GM19025 (cell line): ENCODE data around the gene GGA3.

Source experiments
- ATAC-seq: cut with Tn5 transposase; IDR thresholded peaks from one replicate; pipeline ENCODE4 v1.9.1; 2021; ENCODE audit warnings: mild to moderate bottlenecking, low read depth, moderate library complexity; ENCODE audit not compliant: unreplicated experiment

Gene GGA3

DNA sequence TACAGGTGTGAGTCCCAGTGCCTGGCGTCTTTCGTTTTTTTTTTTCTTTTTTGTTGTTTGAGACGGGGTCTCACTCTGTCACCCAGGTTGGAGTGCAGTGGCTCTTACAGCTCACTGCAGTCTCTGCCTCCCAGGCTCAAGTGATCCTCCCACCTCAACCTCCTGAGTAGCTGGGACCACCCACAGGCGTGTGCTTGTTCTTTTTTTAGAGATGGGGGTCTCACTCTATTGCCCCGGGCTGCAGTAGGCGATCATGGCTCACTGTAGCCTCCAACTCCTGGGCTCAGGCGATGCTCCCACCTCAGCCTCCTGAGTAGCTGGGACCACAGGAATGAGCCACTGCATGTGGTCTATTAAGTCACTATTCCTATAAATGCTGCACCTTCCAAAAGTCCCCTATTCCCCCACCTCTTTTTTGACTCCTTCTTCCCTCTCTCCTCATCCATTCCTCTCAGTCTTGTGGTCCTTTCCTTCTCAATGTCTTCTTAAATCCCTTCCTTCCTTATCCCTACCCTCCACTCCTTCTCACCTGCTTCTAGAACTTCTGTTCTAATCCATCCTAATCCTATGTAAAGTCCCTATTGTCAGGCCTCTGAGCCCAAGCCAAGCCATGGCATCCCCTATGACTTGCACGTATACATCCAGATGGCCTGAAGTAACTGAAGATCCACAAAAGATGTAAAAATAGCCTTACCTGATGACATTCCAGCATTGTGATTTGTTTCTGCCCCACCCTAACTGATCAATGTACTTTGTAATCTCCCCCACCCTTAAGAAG is 9.2 kb downstream of the GGA3 start:
- no peak for ATAC-seq

DNA sequence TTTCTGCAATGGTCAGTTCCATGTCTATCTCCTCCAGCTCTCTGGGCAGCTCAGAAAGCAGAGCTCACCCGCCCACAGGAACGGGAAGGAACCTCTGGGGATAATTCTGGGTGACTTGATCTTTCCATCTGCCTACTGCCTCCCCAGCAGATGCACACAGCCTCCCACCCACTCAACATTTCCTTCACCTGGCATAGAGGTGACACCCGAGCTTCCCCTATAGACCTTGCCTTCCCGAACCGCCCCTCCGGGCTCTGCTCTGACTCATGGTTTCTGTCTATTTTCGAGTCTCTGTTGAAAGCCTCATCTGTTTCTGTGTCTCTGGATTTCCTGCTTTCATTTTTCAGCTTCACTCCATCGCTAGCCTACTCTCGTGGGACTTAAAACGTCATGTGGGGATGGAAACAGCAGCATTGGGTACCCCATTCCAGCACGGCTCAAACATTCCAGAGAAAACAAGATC is 11.4 kb downstream of the GGA3 start:
- ATAC-seq = peak; percentile 86

DNA sequence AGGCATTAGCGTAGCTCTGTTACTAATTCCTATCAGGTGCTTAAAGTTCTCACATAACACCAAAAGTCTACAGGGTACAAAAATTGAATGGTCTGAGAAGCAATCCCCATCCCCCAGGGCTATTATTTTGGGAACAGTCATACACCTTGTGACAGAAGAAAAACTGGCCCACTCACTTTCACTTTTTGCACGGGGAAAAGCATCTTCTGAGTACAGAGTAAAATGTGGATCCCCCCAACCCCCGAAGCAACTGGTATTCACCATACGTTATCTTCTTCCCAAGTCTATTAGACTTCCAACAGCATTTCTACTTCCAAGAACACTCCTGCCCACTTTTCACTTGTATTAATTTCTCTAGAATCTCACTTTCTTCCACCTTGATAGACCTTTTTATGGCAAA is 11.8 kb downstream of the GGA3 start:
- no peak for ATAC-seq

DNA sequence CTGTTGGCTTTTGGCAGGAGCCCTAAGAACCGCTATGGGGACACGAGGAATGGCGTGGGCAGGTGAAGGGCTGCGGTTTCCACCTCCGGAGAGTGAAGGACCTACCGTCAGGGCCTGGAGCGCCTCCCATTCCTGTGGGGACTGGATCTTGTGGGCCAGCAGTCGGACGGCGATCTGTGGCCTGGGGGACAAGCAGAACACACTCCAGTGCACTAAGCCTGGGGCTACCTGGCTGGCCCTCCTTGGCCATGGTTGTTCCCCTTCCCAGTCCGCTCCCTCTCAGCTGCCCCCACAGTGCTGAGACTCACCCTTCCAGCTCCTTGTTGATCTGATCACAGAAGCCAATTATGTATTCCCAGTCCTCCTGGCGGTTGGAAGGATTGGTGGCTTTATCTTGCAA is 15.0 kb downstream of the GGA3 start:
- no peak for ATAC-seq

DNA sequence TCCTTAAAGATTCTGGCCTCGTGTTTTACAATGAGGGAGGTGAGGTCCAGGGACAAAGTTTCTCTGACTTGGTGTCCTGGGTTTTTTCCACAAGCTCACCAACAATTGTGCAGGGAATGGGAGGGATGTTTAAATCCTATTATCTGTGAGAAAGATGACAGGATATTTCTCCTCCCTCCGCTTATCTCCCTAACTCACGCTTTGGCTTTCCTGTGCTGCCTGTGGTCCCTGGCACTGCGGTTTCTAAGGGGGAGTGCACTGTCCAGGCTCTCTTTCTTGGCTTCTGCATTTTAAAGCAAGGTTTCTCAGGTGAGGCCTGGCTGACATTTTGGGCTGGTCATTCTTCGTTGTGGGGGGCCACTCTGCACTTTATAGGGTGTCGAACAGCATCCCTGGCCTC is 16.4 kb downstream of the GGA3 start:
- no peak for ATAC-seq

DNA sequence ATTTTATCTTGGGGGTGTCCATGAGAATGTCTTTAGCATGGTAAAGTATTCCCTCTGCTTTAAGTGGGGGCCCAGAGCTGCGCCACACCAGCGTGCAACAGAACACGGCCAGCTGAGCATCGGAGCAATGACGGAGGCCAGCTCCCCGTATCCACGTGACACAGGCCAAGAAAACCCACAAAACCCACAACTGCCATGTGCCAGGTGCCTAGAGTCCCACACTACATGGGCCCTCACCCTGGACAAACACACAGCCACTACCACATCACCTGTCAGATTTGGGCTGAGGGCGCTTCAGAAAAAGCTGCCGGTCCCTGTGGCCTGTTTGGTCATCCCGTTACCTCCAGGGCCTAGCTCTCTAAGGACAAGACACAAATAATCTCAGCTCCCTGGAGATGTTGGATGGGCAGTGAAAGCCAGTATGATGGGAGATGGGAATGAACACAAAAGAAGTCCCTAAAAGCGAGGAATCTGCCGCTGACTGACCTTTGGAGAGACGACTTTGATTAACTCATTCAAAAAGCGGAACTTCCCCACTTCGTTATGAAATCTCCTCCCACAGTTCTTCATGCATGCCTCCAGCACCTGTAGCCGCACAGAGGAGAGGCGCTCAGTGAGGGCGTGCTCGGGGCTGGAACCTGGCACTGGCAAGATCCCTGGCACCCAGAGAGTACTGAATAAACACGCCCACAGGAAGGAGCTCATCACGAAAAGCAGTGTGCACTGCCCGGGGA is 17.1 kb downstream of the GGA3 start:
- ATAC-seq = no peak

DNA sequence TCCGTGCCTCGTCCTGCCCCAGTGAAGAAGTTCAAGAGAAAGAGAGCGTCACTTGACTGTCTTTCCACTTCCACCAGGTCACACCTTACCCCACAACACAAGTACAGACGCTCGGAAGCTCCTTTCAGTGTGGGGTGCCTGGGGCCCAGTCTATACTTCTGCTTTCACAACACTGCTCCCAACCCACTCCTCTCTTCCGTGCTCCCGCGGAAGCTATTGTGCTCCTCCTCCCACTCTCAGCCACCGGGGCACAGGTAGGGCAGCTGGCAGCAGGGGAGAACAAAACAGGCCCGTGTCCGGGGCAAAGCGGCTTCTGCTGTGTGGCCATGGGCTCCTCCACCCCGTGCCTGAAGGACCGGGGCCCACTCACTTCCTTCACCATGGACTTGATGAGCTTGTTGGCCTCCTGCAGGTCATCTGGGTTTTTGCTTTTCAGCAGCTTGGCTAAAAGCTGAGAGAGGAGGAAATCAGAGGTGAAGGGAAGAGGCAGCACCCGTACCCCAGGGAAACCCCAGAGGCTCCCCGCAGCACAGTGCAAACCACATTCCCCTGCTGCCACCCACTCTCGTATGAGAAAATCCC is 18.9 kb downstream of the GGA3 start:
- no peak for ATAC-seq

DNA sequence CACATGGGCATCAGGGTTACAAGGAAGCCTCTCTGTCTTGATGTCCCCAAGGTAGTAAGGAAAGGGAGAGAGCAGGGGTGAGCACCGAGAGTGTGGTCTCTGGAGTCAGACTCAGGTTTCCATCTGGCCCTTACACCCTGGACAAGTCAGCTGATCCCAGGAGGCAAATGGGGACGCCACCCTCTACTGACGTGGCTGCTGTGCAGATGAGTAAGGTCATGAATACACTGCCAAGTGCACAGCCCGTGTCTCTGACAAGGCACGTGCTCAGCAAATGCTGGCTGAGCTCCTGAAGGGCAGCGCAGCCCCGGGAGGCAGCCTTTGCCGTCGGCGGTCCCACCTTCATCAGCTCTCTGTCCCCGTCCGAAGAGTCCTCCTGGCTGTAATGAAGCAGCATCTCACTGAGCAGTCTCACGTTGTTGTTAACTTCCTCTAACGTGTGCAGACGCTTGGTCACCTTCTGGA is 19.4 kb downstream of the GGA3 start:
- ATAC-seq = no peak

DNA sequence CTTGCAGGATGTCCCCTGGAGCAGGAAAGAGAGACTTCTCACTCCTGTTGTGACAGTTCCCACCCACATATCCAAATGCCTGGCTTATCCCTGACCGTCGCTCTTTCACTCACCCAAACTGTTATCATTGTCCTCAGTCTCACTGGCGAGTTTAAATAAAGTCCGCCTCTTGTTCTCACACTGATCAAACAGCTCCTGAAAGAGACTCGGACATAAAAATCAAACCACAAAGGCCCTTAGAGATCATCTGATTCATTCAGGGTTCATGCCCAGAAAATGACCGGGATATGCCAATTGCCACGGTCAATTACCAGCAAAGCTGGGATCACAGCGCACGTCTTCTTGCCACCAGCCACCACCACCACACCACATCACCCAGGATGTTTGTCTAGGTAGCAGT is 19.9 kb downstream of the GGA3 start:
- no peak for ATAC-seq

DNA sequence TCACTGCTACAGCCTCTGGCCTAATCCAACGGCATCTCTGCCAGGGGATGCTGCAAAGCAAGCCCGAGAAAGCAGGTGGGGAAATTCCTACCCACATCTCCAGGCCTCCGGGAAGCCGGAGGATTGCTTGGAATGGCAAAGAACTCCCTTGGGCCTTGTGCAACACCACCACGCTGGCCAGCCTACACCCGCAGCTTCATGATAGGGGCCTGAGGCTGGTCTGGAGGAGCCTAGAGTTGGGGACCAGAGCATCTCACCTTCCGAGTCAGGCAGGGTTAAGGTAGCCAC is 20.3 kb downstream of the GGA3 start:
- no peak for ATAC-seq

DNA sequence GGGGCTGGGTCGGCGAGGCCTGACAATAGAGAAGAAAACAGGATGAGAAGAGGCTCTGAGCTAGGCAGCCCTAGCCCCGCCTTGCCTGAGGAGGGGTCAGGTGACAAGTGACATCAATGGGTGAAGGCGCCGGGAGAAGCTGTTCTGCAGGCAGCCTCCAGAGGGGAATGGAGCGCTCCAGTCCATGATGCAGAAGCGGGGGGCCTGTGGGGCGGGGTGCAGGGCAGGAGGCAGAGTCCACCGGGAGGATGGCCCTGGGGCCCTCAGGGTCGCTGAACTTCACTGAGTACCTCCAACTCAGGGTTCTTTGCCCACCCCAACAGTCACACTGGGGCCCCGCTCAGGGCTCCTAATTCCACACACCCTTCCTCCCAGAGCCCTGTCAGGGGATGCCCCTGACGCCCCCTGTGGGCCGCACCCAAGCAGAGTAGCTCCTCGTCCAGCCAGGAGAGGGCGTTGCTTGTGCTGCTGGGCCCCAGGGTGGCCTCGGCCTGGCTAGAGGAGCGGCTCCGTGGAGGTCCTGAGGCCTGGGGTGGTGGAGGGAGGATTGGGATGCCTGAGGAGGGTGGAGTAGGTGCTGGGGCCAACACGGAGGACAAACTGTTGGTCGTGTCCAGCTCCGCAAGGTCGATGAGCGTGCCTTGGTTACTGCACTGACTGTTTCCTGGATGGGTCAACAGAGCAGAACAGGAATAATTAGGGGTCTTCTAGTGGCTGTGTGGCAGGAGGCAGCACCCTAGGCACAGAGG is 20.8 kb downstream of the GGA3 start:
- no peak for ATAC-seq

DNA sequence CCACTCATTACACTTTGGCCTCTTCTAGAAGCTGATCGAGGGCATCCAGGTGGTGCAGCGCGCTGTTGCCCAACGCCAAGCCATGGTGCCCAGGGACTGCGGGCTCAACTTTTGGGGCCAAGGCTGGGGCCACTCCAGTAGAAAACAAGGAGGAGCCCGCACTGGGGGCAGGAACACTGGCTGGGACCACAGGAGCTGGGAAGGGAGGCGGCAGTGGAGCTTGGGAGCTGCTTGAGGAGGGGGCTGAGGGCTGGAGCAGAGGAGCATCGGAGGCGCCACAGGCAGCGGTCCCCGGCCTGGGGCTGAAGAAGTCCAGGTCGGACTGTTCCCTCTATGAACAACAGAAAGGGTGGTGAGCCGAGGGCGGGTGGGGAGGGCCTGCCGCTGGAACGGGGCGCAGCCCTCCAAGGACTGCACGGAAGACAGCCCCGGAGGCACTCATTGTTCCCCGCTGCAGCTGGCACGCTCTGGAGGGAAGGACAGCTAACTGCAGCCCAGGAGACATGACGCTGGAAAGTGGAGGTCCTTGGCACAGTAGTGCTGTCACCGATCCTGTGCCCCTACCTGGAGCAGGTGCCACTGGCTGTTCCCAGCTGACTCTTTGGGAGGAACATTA is 21.5 kb downstream of the GGA3 start:
- no peak for ATAC-seq

DNA sequence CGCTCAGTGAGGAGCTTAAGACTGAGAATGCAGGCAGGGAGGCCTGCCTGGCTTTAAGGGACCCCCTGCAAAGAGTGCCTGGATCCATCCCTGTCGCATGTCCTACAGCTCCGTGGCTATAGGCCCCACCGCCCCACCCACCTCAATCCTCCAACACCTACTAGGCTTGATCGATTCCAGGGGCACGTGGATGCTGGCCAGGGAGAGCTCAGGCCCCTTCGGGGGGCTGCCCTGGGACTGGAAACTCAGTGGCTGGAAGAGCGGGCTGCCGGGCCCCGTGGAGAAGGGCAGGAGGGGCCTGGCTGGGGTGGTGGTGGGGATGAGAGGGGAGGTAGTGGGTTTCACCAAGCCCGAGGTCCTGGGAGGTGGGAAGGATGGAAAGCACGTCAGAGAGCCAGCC is 22.2 kb downstream of the GGA3 start:
- ATAC-seq = no peak

DNA sequence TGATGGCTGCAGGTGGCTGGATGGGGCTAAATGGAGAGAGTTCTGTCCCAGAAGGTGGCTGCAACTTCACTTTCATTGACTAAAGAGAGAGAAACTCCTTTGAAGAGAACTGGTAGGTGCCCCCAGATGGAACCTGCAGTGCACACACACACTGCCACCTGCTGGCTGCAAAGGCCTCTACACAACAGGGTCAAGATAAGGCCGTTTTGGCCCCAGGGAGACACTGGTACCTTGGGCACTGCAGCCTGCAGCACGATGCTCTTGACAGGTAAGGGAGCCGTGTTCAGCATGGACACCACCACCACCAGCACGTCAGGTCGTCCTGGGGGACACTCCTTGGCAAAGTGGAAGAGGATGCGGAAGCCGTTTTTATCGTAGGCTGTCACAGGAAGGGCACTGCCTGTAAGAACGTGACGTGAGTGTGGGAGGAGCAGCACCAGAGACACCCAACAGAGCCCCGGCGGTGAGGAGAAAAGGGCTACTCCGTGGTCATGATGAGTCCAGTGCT is 22.7 kb downstream of the GGA3 start:
- no peak for ATAC-seq

DNA sequence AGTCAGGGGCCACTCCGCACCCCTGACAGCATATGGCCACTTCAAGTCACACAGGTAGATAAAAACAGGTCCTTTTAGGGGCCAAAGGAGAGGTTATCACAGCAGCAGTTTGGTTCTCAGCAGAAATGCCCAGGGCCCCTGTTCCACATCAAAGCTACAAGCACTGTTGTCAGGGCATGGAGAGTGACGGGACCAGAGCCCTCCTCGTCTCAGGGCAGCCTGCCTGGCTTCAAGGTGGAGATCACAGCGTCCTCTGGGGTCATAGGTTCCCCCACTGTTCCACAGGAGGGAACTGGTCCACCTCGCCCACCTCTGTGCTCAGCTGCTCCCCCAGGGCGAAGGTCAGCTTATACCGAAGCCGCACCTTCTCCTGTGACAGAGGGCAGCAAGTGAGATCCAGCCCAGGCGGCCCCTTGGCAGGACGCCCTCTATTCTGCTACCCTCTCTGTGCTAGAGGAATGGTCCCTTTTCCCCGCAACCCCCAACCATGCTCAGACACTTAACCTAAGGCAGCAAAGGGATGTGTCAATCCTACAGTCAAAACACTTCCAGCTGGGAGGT is 23.3 kb downstream of the GGA3 start:
- no peak for ATAC-seq

DNA sequence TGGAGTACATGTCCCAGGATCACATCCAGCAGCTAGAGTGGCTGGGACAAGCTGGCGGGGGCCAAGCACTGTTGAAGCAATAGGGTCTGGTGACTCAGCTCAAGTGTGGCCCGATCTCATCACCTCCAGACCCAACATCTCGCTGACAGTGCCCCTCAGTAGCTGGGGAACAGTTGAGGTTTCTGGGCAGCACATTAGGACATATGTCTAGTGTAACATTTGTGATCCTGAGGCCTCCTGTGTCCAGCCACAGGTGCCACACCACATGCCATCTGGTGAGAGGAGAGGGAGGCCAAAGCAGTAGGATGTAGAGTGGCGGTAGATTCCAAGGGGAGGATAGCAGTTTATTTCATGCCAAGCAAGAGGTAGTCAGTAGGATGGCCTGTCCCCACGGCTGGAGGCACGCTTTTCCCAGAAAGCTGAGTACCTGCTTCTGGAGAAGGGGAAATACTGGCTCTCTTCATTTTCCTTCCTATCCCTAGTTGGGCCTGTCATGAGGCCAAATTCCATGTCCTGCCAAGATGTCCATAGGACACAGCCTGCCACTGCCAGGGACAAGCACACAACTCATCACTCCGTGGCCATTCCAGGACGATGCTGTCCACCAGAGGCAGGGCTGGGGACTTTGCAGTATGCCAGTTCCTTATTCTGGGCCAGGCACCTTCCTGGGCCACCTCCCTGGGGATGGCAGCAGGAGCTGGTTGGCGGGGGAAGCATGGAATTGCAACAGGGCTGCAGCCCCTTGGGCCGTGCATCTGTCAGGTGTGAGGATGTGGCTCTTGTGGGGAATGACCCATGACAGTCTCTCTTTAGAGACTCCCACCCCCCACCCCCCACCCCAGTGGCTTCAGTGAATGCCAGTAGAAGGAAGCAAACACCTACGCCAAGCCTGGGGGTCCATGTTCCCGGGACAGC is 24.0 kb downstream of the GGA3 start:
- no peak for ATAC-seq

DNA sequence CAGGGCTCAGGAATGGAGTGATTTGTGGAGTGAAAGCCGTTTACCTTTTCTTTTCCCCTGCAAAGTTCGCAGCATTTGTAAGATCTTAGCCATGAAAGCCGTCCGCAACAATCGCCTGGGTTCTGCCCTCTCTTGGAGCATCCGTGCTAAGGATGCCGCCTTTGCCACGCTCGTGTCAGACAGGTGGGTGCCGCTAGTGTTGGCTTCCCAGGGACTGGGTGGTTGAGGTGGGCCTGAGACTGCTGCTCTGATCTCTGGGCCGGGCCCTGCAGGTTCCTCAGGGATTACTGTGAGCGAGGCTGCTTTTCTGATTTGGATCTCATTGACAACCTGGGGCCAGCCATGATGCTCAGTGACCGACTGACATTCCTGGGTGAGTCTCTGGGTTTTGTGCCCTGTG is 28.6 kb downstream of the GGA3 start:
- no peak for ATAC-seq

DNA sequence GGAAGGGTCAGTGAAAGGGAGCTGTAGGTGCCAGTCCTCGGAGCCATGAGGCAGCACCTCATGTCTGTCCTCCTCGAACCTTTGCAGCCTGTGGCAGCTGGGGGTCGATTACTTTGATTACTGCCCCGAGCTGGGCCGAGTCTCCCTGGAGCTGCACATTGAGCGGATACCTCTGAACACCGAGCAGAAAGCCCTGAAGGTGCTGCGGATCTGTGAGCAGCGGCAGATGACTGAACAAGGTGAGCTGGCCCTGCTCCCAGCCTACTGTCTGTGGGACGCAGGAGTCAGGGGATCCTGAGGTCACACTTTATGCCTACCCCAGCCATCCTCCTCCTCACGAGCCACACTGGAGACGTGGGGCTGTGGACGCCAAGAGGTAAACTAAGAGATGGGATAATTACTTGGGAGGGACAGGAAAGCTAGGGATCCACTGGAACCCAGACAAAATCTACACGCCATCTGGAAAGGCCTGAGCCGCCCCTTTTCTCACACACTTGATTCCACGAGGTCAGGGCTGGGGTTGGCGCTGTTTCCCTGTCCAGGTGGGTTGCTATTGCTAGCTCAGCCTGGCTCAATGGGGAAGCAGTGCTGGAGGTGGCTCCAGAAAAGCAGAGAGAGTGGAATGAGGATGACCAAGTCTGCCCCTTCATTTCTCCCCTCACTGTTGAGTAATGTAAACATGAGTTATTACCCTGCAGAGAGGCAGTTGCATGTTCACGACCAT is 29.5 kb downstream of the GGA3 start:
- ATAC-seq = no peak

DNA sequence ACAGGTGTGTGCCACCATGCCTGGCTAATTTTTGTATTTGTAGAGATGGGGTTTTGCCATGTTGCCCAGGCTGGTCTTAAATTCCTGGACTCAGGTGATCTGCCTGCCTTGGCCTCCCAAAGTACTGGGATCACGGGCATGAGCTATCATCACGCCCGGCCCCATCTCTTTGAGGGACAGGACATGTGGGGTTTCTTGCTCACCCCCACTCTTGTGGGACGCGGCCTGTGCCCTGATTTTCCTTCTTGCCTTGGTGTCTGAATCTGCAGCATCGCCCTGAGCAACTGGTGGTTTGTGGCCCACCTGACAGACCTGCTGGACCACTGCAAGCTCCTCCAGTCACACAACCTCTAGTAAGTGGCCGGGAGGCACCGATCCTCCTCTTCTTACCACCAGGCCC is 30.3 kb downstream of the GGA3 start:
- no peak for ATAC-seq
